IPS DF 6.9 (cell line): ENCODE measurements around the gene TRIML2.
A peak's percentile ranks its signal among the peaks of the same experiment; 100 is the strongest.

ENCODE experiments used
- DNase-seq: peaks from one replicate; pipeline ENCODE4 v3.0.0-alpha.2; 2013; ENCODE audit warnings: low read depth, low spot score
- H3K27ac ChIP-seq: one replicate; pipeline ENCODE4 v1.5.1; 2013; ENCODE audit warnings: low read length, control low read depth
- H3K27me3 ChIP-seq: 2 replicates; pipeline ENCODE4 v1.6.1; 2013; ENCODE audit warnings: mild to moderate bottlenecking, low read length; ENCODE audit not compliant: control insufficient read depth, insufficient read depth
- H3K36me3 ChIP-seq: 2 replicates; pipeline ENCODE4 v1.6.1; 2013; ENCODE audit warnings: low read length; ENCODE audit not compliant: control insufficient read depth, insufficient read depth
- H3K4me1 ChIP-seq: 2 replicates; pipeline ENCODE4 v1.6.1; 2013; ENCODE audit warnings: low read length; ENCODE audit not compliant: control insufficient read depth, insufficient read depth
- H3K4me3 ChIP-seq: 2 replicates; pipeline ENCODE4 v1.5.1; 2013; ENCODE audit warnings: mild to moderate bottlenecking, low read length
- H3K9me3 ChIP-seq: 2 replicates; pipeline ENCODE4 v1.6.1; 2013; ENCODE audit warnings: low read length, inconsistent platforms; ENCODE audit not compliant: control insufficient read depth, insufficient read depth
- WGBS: extraction: QIAGEN DNeasy Blood & Tissue Kit; methylation state at CpG from one replicate; pipeline ENCODE4 v1.1.7; 2013; ENCODE audit warnings: mixed read lengths, missing lambda C conversion rate; ENCODE audit not compliant: insufficient read length, insufficient coverage; 5-methylcytosine and 5-hydroxymethylcytosine counted together

The TRIML2 gene

DNA sequence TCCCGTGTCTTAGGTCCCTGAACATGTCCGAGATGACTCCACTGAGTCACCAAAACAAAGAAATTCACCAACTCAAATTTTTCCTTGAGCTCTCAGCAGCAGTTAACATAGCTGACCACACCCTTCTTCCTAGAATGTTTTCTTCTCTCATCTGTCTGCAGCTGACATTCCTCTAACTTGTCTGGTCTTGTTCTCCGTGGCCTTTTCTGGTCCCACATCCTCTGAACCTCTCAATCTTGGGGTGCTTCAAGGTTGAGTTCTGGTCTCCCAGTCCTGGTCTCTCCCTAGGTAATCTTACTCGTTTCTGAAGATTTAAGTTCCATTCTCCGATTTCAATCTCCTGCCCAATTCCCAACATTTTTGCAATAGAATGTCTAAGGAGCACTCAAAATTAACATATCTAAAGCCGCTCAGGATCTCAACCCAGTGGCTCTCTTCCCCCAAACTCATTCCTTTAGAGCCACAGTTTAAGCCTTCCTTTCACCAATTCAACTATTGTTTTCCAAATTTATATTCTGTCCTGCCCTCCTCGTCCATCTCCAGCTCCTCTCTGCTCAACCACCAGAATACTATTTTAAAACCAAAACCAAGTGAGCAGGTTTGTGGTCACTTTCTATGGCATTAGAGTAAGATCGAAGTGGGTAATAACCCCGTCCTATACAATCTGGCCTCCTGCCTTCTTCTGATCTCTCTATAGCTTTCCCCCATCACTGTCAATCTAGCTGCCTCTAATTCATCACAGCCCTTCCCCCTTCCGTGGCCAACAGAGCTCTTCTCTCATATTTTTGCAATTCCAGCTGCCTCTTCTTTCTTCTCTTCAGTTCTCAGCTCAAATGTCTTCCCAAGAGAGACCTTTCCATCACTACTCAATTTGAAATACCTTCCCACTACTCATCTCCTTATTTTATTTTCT is 1.2 kb downstream of the TRIML2 start:
- Histone ChIP-seq H3K36me3 (peaks cover 8% of the 10 kb centered on the region; the same call in 1 of the 2 replicates), H3K27me3 (no peaks in the 10 kb centered on the region; the same call in 1 of the 2 replicates), H3K4me1 (peaks cover 3% of the 10 kb centered on the region; the same call in 1 of the 2 replicates), H3K4me3 (peak overlapping the region; percentile 31; the same call in 1 of the 2 replicates), H3K27ac (peak overlapping the region; percentile 97), H3K9me3 (no peaks in the 10 kb centered on the region)
- DNase-seq = peak; percentile 80
- no CpG with 5 or more reads among the region's 10 CpGs for WGBS

DNA sequence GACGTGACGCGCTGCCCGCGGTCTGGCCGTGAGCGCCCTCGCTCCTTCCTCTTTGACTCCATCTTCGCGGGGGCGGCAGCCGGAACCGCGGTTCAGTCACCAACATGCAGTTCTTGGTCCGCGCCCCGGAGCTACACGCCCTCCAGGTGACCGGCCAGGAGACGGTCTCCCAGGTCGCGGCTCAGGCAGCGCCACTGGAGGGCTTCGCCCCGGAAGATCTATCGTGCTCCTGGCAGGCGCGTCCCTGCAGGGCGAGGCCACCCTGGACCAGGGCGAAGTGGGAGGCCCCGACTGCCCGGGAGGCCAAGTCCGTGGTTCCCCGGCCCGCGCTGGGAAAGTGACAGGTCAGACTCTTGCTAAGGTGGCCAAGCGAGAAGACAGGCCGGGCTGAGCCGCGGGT is 2.9 kb downstream of the TRIML2 start:
- Histone ChIP-seq H3K36me3 (peaks cover 8% of the 10 kb centered on the region; the same call in 1 of the 2 replicates), H3K27ac (no peak overlapping the region), H3K4me1 (peaks cover 3% of the 10 kb centered on the region; the same call in 1 of the 2 replicates), H3K9me3 (no peaks in the 10 kb centered on the region), H3K4me3 (no peak overlapping the region), H3K27me3 (no peaks in the 10 kb centered on the region; the same call in 1 of the 2 replicates)
- no CpG with 5 or more reads among the region's 40 CpGs for WGBS
- no peak for DNase-seq

- no peak for DNase-seq
- no peaks in the 10 kb centered on the region for H3K4me1 ChIP-seq
- no peaks in the 10 kb centered on the region; the same call in 1 of the 2 replicates for H3K9me3 ChIP-seq
- H3K27me3 ChIP-seq = no peaks in the 10 kb centered on the region
- no peak overlapping the region for H3K27ac ChIP-seq
- no peak overlapping the region for H3K4me3 ChIP-seq
- whole genome bisulfite sequencing = no CpG with 5 or more reads among the region's 3 CpGs
- peaks cover 18% of the 10 kb centered on the region for H3K36me3 ChIP-seq
These were observed 16.6 kb downstream of the TRIML2 start for GRCh38 chr4:188092824-188093223.

DNA sequence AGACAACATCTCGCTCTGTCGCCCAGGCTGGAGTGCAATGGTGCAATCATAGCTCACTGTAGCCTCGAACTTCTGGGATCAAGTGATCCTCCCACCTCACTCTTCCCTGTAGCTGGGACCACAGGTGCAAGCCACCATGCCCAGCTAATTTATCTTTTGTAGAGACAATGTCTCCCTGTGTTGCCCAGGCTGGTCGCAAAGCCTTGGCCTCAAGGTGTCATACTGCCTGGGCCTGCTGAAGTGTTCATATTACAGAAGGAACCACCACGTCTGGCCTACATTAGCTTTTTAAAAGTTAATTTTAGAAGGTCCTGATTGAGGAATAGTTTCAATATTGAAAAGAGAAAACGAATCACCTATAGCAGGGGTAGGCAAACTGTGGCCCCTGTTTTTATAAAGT is 22.5 kb downstream of the TRIML2 start:
- no peak overlapping the region for H3K27ac ChIP-seq
- peaks cover 1% of the 10 kb centered on the region; the same call in 1 of the 2 replicates for H3K4me1 ChIP-seq
- no peaks in the 10 kb centered on the region; the same call in 1 of the 2 replicates for H3K9me3 ChIP-seq
- WGBS = no CpG with 5 or more reads among the region's 6 CpGs
- no peaks in the 10 kb centered on the region for H3K27me3 ChIP-seq
- peaks cover 9% of the 10 kb centered on the region for H3K36me3 ChIP-seq
- no peak for DNase-seq
- H3K4me3 ChIP-seq = no peak overlapping the region

DNA sequence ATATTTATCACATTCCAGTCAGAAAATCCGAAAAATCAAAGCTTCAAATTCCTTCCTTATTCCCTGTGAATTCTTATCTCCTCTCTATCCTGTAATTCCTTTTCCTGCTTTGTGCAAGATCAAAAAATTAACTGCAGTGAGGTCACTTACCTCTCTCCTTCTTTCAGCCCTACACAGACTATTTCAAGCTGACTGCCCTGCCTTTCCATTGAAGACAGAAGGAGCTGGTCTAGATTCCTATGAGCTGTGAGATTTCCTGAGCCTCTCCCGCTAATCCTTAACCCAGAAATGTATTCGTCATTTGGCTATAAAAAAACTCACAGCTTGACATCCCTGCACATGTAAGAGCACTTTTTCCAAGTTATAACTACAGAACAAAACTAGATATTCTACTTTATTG is 26.6 kb downstream of the TRIML2 start:
- H3K36me3 ChIP-seq = no peaks in the 10 kb centered on the region
- no CpG with 5 or more reads among the region's 3 CpGs for WGBS
- no peak for DNase-seq
- peaks cover 1% of the 10 kb centered on the region; the same call in 1 of the 2 replicates for H3K4me1 ChIP-seq
- no peaks in the 10 kb centered on the region for H3K9me3 ChIP-seq
- no peak overlapping the region for H3K27ac ChIP-seq
- no peak overlapping the region for H3K4me3 ChIP-seq
- no peaks in the 10 kb centered on the region for H3K27me3 ChIP-seq

DNA sequence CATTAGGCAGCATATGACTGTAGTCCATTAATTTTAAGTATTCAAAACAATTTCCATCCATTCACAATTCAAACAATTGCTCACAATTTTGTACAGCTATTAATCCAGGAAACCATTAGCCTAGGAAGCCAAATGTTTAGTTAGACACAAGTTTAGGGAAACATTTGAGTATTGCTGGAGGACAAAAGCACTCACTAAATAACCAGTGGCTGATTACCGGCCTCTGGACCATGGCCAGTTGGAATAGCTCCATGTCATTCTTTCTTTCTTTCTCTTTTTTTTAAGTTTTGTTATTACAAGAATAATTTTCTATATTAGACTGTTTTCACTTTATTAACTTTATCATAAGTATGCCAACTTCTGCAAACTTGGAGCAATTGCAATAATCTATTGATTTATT is 31.3 kb downstream of the TRIML2 start:
- Histone ChIP-seq H3K4me3 (no peak overlapping the region), H3K27ac (no peak overlapping the region), H3K27me3 (no peaks in the 10 kb centered on the region), H3K36me3 (no peaks in the 10 kb centered on the region), H3K9me3 (no peaks in the 10 kb centered on the region), H3K4me1 (no peaks in the 10 kb centered on the region)
- WGBS = no CpG with 5 or more reads among the region's 1 CpG
- no peak for DNase-seq

GRCh38 chr4:188076169-188076568 is 33.2 kb downstream of the TRIML2 start:
- H3K4me1 ChIP-seq = no peaks in the 10 kb centered on the region
- H3K27me3 ChIP-seq = no peaks in the 10 kb centered on the region
- DNase-seq = no peak
- H3K27ac ChIP-seq = no peak overlapping the region
- H3K9me3 ChIP-seq = no peaks in the 10 kb centered on the region
- H3K36me3 ChIP-seq = no peaks in the 10 kb centered on the region
- H3K4me3 ChIP-seq = no peak overlapping the region
- no CpG with 5 or more reads among the region's 12 CpGs for WGBS

DNA sequence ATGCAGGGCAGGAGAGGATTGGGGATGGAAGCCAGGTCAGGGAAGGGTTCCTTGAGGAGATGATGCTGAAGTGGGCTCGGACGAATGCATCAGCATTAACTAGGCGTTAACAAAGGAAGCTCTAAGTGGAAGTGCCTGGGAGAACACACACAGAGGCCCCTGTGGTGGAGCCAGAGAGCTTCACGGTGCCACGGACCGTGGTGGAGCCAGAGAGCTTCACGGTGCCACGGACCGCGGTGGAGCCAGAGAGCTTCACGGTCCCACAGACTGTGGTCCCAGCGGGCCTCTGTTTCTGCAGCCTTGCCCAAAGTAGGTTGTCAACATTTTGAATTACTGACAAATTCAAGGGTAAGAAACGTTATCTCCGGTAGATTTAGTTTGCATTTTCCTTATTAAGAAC is 48.3 kb downstream of the TRIML2 start:
- Histone ChIP-seq H3K4me3 (no peak overlapping the region), H3K4me1 (no peaks in the 10 kb centered on the region), H3K27me3 (no peaks in the 10 kb centered on the region), H3K36me3 (no peaks in the 10 kb centered on the region), H3K27ac (no peak overlapping the region), H3K9me3 (no peaks in the 10 kb centered on the region)
- DNase-seq = no peak
- WGBS = no CpG with 5 or more reads among the region's 14 CpGs

GRCh38 chr4:188053302-188053701 is 56.1 kb downstream of the TRIML2 start:
- Histone ChIP-seq H3K36me3 (no peaks in the 10 kb centered on the region), H3K4me3 (no peak overlapping the region), H3K4me1 (no peaks in the 10 kb centered on the region), H3K27ac (no peak overlapping the region), H3K27me3 (no peaks in the 10 kb centered on the region), H3K9me3 (no peaks in the 10 kb centered on the region)
- WGBS = no CpG with 5 or more reads among the region's 9 CpGs
- no peak for DNase-seq

DNA sequence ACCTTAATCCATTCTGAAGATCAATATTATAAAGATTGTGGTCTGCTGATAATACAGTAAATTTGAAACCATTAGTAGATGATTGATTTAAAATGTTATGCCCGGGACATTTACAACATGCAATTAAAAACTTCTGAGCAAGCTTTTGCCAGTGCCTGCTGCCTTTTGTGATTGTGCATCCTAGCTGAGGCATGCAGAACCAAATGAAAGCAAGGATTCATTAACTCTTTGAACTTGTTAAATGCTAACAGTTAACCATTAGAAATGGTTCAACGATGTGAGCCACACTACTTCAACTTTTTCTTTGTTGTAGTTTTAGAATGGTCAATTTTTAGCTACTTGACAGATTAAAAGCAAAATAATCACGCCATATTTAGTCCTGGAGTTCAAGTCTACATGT is 62.7 kb downstream of the TRIML2 start:
- no CpG with 5 or more reads among the region's 3 CpGs for WGBS
- Histone ChIP-seq H3K27me3 (no peaks in the 10 kb centered on the region), H3K27ac (no peak overlapping the region), H3K4me1 (no peaks in the 10 kb centered on the region; the same call in 1 of the 2 replicates), H3K9me3 (no peaks in the 10 kb centered on the region), H3K4me3 (no peak overlapping the region), H3K36me3 (no peaks in the 10 kb centered on the region)
- no peak for DNase-seq
